ENCODE data around the gene PRRT4. TPM values are rescaled to one million over a fixed set of nuclear protein-coding genes. Genes with fewer than 3 reads are reported as not detected.

PRRT4 gene
- total RNA-seq, 1 experiment from 2014 or later, result not detected

DNA sequence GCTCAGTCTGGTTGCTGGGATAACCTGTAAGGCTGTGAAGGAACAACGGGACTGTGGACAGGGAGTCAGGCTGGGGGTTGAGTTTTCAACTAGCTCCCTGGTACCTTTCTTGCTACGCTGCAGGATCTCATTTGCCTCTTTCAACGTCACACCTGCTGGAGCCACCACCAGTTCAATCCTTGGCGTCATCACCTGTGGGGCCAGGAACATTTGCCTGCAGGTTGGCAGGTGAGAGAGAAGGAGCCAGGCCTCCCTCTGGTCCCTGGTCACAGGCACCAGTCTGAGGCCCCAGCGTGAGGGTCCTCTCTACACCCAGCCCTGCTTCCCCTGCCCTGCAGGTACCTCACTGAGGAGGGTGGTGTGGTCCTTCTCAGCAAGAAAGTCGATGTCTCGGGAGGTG lies 38.5 kb upstream of the PRRT4 start:
- no peaks in the 10 kb centered on the region for H3K9me3 Mint-ChIP-seq (ENCODE audit: unreplicated experiment)
- intact Hi-C loops (cut with micrococcal nuclease), result no loop called here
- H3K27ac Mint-ChIP-seq (ENCODE audit: low read depth, unreplicated experiment), result no peak overlapping the region
- CTCF ChIA-PET, result interaction anchor here (0.6 to 10.2 kb wide), 16 partner anchors 8 to 683 kb away, joined by 3 to 160 read pairs (median 4); no protein-coding TSS in a partner anchor
- peaks cover 12% of the 10 kb centered on the region for H3K4me1 Mint-ChIP-seq (ENCODE audit: insufficient read depth, unreplicated experiment)
- H3K4me3 Mint-ChIP-seq (ENCODE audit: unreplicated experiment), result no peak overlapping the region
- TF ChIP-seq, protein P1, sequence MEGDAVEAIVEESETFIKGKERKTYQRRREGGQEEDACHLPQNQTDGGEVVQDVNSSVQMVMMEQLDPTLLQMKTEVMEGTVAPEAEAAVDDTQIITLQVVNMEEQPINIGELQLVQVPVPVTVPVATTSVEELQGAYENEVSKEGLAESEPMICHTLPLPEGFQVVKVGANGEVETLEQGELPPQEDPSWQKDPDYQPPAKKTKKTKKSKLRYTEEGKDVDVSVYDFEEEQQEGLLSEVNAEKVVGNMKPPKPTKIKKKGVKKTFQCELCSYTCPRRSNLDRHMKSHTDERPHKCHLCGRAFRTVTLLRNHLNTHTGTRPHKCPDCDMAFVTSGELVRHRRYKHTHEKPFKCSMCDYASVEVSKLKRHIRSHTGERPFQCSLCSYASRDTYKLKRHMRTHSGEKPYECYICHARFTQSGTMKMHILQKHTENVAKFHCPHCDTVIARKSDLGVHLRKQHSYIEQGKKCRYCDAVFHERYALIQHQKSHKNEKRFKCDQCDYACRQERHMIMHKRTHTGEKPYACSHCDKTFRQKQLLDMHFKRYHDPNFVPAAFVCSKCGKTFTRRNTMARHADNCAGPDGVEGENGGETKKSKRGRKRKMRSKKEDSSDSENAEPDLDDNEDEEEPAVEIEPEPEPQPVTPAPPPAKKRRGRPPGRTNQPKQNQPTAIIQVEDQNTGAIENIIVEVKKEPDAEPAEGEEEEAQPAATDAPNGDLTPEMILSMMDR (IDR thresholded peaks at IDR 0.05; ENCODE audit: unreplicated experiment), result no peak
- POLR2A ChIA-PET, result no interaction called here
- no TSS peak for BruUV-seq (replicated peaks)
- DNase-seq (ENCODE audit: unreplicated experiment), result no peak
- H3K36me3 Mint-ChIP-seq (ENCODE audit: insufficient read depth, unreplicated experiment), result peaks cover 71% of the 10 kb centered on the region
- no peaks in the 10 kb centered on the region for H3K27me3 Mint-ChIP-seq (ENCODE audit: insufficient read depth, unreplicated experiment)

DNA sequence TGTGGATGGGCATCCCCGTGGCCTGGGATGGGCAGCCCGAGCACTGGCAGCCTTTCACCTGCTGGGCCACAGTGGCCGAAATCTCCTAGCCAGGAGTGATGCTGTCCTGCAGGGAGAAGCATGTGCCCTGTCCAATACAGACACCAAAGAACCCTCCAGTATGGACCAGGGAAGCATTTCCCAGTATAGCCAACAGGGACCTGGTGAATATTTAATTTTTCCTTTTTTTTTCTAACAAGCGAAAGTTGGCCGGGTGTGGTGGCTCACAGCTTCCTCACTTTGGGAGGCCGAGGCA lies 37.3 kb upstream of the PRRT4 start:
- ChIA-PET CTCF (interaction anchor here (0.6 to 10.2 kb wide), 20 partner anchors 8 to 862 kb away, joined by 3 to 160 read pairs (median 6); no protein-coding TSS in a partner anchor), POLR2A (no interaction called here)
- no peak overlapping the region for H3K27ac Mint-ChIP-seq (ENCODE audit: low read depth, unreplicated experiment)

DNA sequence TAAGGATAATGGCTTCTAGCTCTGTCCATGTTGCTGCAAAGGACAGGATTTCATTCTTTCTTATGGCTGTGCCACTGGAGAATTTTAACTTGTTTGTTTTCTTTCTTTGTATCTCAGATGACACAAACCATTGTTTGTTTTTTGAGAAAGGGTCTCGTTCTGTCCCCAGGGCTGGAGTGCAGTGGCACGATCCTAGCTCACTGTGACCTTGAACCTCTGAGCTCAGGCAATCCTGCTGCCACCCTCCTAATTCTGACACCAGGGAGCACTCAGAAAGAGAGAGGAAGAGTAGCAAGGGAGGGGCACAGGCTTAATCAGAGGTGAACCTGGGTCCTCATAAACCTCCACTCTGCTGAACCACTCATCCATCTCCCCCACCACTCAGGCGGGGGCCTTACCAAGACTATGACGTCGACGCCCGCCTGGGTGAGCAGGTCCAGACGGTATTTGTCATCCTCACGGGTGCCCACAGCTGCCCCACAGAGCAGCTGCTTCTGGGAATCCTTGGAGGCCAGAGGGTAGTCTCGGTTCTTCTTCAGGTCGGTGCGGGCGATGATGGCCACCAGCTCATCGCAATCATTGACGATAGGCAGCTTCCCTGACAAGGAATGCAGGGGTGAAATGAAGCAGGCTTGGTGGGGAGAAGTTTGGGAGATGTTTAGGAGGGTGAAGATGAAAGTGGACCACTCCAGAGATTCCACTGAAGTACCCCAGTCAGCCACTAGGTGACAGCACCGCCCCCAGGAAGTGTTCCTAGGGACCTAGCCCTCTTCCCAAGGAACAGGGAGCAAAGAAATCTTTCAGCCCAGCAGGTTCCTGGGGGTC lies 36.7 kb upstream of the PRRT4 start:
- CTCF ChIA-PET, result interaction anchor here (0.6 to 10.2 kb wide), 30 partner anchors 7 to 1312 kb away, joined by 3 to 160 read pairs (median 4); partner anchors contain the start of gene HILPDA
- TF ChIP-seq, protein P1 (IDR thresholded peaks at IDR 0.05; ENCODE audit: unreplicated experiment), result peak; percentile 79
- no TSS peak for BruUV-seq (replicated peaks)
- Mint-ChIP-seq H3K27me3 (ENCODE audit: insufficient read depth, unreplicated experiment) (no peaks in the 10 kb centered on the region), H3K4me3 (ENCODE audit: unreplicated experiment) (no peak overlapping the region), H3K27ac (ENCODE audit: low read depth, unreplicated experiment) (no peak overlapping the region), H3K36me3 (ENCODE audit: insufficient read depth, unreplicated experiment) (peaks cover 78% of the 10 kb centered on the region), H3K9me3 (ENCODE audit: unreplicated experiment) (no peaks in the 10 kb centered on the region), H3K4me1 (ENCODE audit: insufficient read depth, unreplicated experiment) (peaks cover under 1% of the 10 kb centered on the region)
- POLR2A ChIA-PET, result interaction anchor here (0.7 to 1.3 kb wide), 2 partner anchors 25 to 29 kb away, joined by 3 to 4 read pairs; no protein-coding TSS in a partner anchor
- peak; percentile 52 for DNase-seq (ENCODE audit: unreplicated experiment)
- intact Hi-C loops (cut with micrococcal nuclease), result loop anchor here (1.0 kb wide), 2 partner anchors 27 to 61 kb away; no protein-coding TSS in a partner anchor

More for the DNA sequence above, 37.3 kb upstream of the PRRT4 start:
- no peaks in the 10 kb centered on the region for H3K9me3 Mint-ChIP-seq (ENCODE audit: unreplicated experiment)
- TF ChIP-seq, protein P1 (IDR thresholded peaks at IDR 0.05; ENCODE audit: unreplicated experiment), result no peak
- no peaks in the 10 kb centered on the region for H3K27me3 Mint-ChIP-seq (ENCODE audit: insufficient read depth, unreplicated experiment)
- intact Hi-C loops (cut with micrococcal nuclease), result loop anchor here (1.0 kb wide), 2 partner anchors 27 to 61 kb away; no protein-coding TSS in a partner anchor
- H3K4me1 Mint-ChIP-seq (ENCODE audit: insufficient read depth, unreplicated experiment), result peaks cover 6% of the 10 kb centered on the region
- peaks cover 83% of the 10 kb centered on the region for H3K36me3 Mint-ChIP-seq (ENCODE audit: insufficient read depth, unreplicated experiment)
- no TSS peak for BruUV-seq (replicated peaks)
- no peak overlapping the region for H3K4me3 Mint-ChIP-seq (ENCODE audit: unreplicated experiment)
- no peak for DNase-seq (ENCODE audit: unreplicated experiment)

DNA sequence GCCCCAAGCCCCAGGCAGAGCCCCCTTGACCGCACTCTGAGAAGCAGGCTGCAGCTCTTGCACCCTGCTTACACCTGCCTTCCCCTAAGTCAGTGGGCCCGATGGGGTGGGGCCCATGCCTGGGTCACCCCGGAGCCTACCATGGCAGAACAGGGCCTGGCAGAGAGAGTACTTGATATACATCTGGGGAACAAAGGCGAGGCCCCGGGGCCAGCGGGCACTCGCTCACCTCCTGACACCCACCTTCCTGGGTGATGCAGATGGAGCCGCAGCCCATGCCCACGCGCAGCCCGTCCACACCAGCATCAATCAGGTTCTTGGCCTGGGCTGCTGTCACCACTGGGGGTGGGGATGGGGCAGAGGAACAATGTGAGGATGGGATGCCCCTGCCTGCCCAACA lies 34.9 kb upstream of the PRRT4 start:
- ChIA-PET POLR2A (interaction anchor here (0.7 kb wide), 1 partner anchor 9 kb away, joined by 6 read pairs; no protein-coding TSS in a partner anchor), CTCF (interaction anchor here (7.3 to 10.2 kb wide), 2 partner anchors 9 to 30 kb away, joined by 67 to 160 read pairs; no protein-coding TSS in a partner anchor)
- TF ChIP-seq, protein P1 (IDR thresholded peaks at IDR 0.05; ENCODE audit: unreplicated experiment), result no peak
- no peaks in the 10 kb centered on the region for H3K27me3 Mint-ChIP-seq (ENCODE audit: insufficient read depth, unreplicated experiment)
- intact Hi-C loops (cut with micrococcal nuclease), result no loop called here
- no peak overlapping the region for H3K4me3 Mint-ChIP-seq (ENCODE audit: unreplicated experiment)
- no peak for DNase-seq (ENCODE audit: unreplicated experiment)
- H3K4me1 Mint-ChIP-seq (ENCODE audit: insufficient read depth, unreplicated experiment), result no peaks in the 10 kb centered on the region
- no peak overlapping the region for H3K27ac Mint-ChIP-seq (ENCODE audit: low read depth, unreplicated experiment)
- no peaks in the 10 kb centered on the region for H3K9me3 Mint-ChIP-seq (ENCODE audit: unreplicated experiment)
- BruUV-seq (replicated peaks), result no TSS peak
- peaks cover 66% of the 10 kb centered on the region for H3K36me3 Mint-ChIP-seq (ENCODE audit: insufficient read depth, unreplicated experiment)
